ENCODE measurements around the gene WDR13.
"Not testable (repeated sequence)": the region's sequence is repeated elsewhere in the genome, so short reads cannot be mapped to it uniquely, and the experiment has no call there.

The WDR13 gene

GRCh38 chrX:48595929-48596328 lies 1.4 kb upstream of the WDR13 start:
- no peak for DNase-seq

- no peak for DNase-seq
These were observed 1.3 kb downstream of the WDR13 start for GRCh38 chrX:48598614-48599013.

- DNase-seq: no peak
These were observed 2.0 kb downstream of the WDR13 start for GRCh38 chrX:48599341-48599740.

GRCh38 chrX:48600226-48600625 lies 2.9 kb downstream of the WDR13 start:
- no peak for DNase-seq

GRCh38 chrX:48601741-48602394 lies 4.6 kb downstream of the WDR13 start:
- no peak for DNase-seq

- no peak for DNase-seq
These were observed 7.4 kb downstream of the WDR13 start for GRCh38 chrX:48604701-48605100.

GRCh38 chrX:48606091-48606490 lies 8.8 kb downstream of the WDR13 start:
- no peak for DNase-seq

- no peak for DNase-seq
These were observed 14.4 kb downstream of the WDR13 start for GRCh38 chrX:48611703-48612102.

GRCh38 chrX:48613502-48614160 lies 16.3 kb downstream of the WDR13 start:
- DNase-seq: no peak

- DNase-seq: no peak
These were observed 19.3 kb downstream of the WDR13 start for GRCh38 chrX:48616576-48616975.

GRCh38 chrX:48617542-48618340 lies 20.4 kb downstream of the WDR13 start:
- DNase-seq: no peak

- no peak for DNase-seq
These were observed 29.4 kb downstream of the WDR13 start for GRCh38 chrX:48626401-48627298.

- DNase-seq: peak; percentile 66
These were observed 34.2 kb downstream of the WDR13 start for GRCh38 chrX:48631376-48632090.

GRCh38 chrX:48632207-48632606 lies 34.9 kb downstream of the WDR13 start:
- DNase-seq: no peak

GRCh38 chrX:48636301-48636700 lies 39.0 kb downstream of the WDR13 start:
- no peak for DNase-seq

GRCh38 chrX:48636776-48637175 lies 39.5 kb downstream of the WDR13 start:
- DNase-seq: no peak

- DNase-seq: no peak
These were observed 48.4 kb downstream of the WDR13 start for GRCh38 chrX:48645669-48646068.

- no peak for DNase-seq
These were observed 51.1 kb downstream of the WDR13 start for GRCh38 chrX:48648336-48648751.

- DNase-seq: no peak
These were observed 51.8 kb downstream of the WDR13 start for GRCh38 chrX:48649102-48649501.

- DNase-seq: not testable (repeated sequence)
These were observed 54.8 kb downstream of the WDR13 start for GRCh38 chrX:48652055-48652579.

GRCh38 chrX:48654746-48655145 lies 57.5 kb downstream of the WDR13 start:
- not testable (repeated sequence) for DNase-seq

Data from DMS153 (cell line).